Caco-2 (cell line): ENCODE measurements around the gene ING3. TPM values are rescaled to one million over a fixed set of nuclear protein-coding genes. Genes with fewer than 3 reads are reported as not detected.

Source experiments
- BruUV-seq: library from RNA; stranded (reverse); fragments of 400-500 nt; replicated peaks from 2 replicates; lab custom pipeline; 2021; lab: Mats Ljungman, UMichigan
- CTCF ChIA-PET: fragments of 300-600 bp; sonication (Branson Sonifier 250); formaldehyde crosslinking; loops from one replicate; lab custom pipeline; 2022; ENCODE audit warnings: antibody characterized with exemption; lab: Charles Lee
- POLR2A ChIA-PET: fragments of 300-600 bp; sonication (Branson Sonifier 250); formaldehyde crosslinking; loops from one replicate; lab custom pipeline; 2022; ENCODE audit warnings: antibody characterized with exemption; lab: Charles Lee
- DNase-seq, 2 experiments: peaks; one replicate each; pipeline versions ENCODE4 v3.0.0 to v3.0.0-alpha.2; 2020 to 2022
- H3K27me3 ChIP-seq: replicated peaks from 2 replicates; pipeline ENCODE4 v1.6.0; 2011; ENCODE audit warnings: low read length; ENCODE audit not compliant: control insufficient read depth, insufficient read depth
- H3K36me3 ChIP-seq: 2 replicates; pipeline ENCODE4 v1.5.1; 2011; ENCODE audit warnings: low read length; ENCODE audit not compliant: control insufficient read depth, insufficient read depth
- H3K4me1 ChIP-seq: fragments of 250-450 bp; sonication (Bioruptor Pico); 2 replicates; pipeline ENCODE4 v1.5.1; 2020; ENCODE audit warnings: mild to moderate bottlenecking
- H3K4me3 ChIP-seq: 2 replicates; pipeline ENCODE4 v1.5.1; 2011; ENCODE audit warnings: low read depth, mild to moderate bottlenecking, control low read depth, low read length
- H3K9me3 ChIP-seq: fragments of 250-450 bp; sonication (Bioruptor Pico); 2 replicates; pipeline ENCODE4 v1.5.1; 2020; ENCODE audit warnings: mild to moderate bottlenecking, moderate library complexity
- H3K27ac Mint-ChIP-seq: one replicate; pipeline ENCODE4 v1.8.0; 2022; ENCODE audit warnings: mixed read lengths; ENCODE audit not compliant: unreplicated experiment
- H3K27me3 Mint-ChIP-seq: one replicate; pipeline ENCODE4 v1.8.0; 2022; ENCODE audit warnings: mixed read lengths; ENCODE audit not compliant: insufficient read depth, unreplicated experiment
- H3K36me3 Mint-ChIP-seq: one replicate; pipeline ENCODE4 v1.8.0; 2022; ENCODE audit warnings: mild to moderate bottlenecking, mixed read lengths; ENCODE audit not compliant: insufficient read depth, unreplicated experiment
- H3K4me1 Mint-ChIP-seq: one replicate; pipeline ENCODE4 v1.8.0; 2022; ENCODE audit warnings: low read depth, mixed read lengths; ENCODE audit not compliant: unreplicated experiment
- H3K4me3 Mint-ChIP-seq: one replicate; pipeline ENCODE4 v1.8.0; 2022; ENCODE audit warnings: mild to moderate bottlenecking, moderate library complexity, mixed read lengths; ENCODE audit not compliant: unreplicated experiment
- H3K9me3 Mint-ChIP-seq: one replicate; pipeline ENCODE4 v1.8.0; 2022; ENCODE audit warnings: mixed read lengths; ENCODE audit not compliant: unreplicated experiment
- intact Hi-C: fragments of 100-400 bp; cut with micrococcal nuclease; formaldehyde crosslinking; loops from one replicate; pipeline ENCODE4 v1.10.0; 2022; ENCODE audit not compliant: unreplicated experiment
- total RNA-seq: library from RNA; stranded (reverse); gene quantifications from 2 replicates; pipeline ENCODE4 v1.2.3, GENCODE V29; 2022
- TF ChIP-seq, protein P1 (sequence below), 2 experiments: fragments of 200-600 bp in 1 of 2; IDR thresholded peaks; 1 replicate in 1 of 2; 2 replicates in 1 of 2; pipeline versions ENCODE4 v1.5.1 to v1.8.0; 2011 to 2022; ENCODE audit warnings: antibody characterized with exemption in 1 of 2, control low read depth in 1 of 2, inconsistent platforms in 1 of 2, low read depth in 1 of 2, low read length in 1 of 2, mild to moderate bottlenecking in 1 of 2, moderate library complexity in 1 of 2; ENCODE audit not compliant: insufficient read depth in 1 of 2, severe bottlenecking in 1 of 2, unreplicated experiment in 1 of 2

The ING3 gene
- total RNA-seq, 1 experiment from 2014 or later, result 14.6 TPM

DNA sequence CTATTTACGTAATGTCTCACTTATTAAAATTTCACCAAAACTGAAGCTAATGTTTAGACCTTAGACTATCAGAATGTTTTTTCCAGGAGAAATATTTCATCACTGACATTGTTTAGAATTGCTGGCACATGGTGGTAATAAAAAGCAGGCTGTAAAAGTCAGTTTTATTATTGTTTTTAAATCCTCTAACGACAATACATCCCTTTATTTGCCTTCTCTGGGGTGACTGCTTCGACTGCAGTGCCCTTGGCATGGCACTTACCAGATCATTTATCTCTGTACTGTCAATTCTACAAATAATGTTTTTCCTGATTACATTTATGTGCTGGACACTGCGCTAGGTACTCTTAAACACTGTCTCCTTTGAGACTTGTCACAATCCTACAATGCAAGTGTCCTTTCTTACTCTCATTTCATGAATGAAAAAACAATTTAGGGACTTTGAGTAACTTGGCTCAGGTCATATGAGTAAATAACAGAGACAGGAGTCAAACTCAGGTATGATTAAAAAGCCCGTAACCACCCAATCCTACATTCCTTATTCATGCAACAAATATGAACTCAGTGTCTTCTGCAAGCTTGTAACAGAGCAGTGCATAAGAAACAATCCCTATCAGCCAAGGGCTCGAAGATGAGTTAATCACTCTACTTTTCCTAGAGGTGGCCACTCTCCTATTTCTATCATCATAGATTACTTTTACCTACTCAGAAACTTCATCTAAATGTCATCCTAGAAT, 5.6 kb upstream of the ING3 start:
- H3K9me3 Mint-ChIP-seq, result no peaks in the 10 kb centered on the region
- peaks cover 9% of the 10 kb centered on the region for H3K4me1 Mint-ChIP-seq
- no peaks in the 10 kb centered on the region for H3K36me3 Mint-ChIP-seq
- Histone ChIP-seq H3K4me3 (no peak overlapping the region), H3K4me1 (no peaks in the 10 kb centered on the region), H3K9me3 (no peaks in the 10 kb centered on the region), H3K27me3 (no peaks in the 10 kb centered on the region; the same call in none of the 2 replicates), H3K36me3 (no peaks in the 10 kb centered on the region)
- DNase-seq, result no peak
- no TSS peak for BruUV-seq
- H3K27ac Mint-ChIP-seq, result no peak overlapping the region
- intact Hi-C loops, result no loop called here
- POLR2A ChIA-PET, result no interaction called here
- TF ChIP-seq, protein P1, sequence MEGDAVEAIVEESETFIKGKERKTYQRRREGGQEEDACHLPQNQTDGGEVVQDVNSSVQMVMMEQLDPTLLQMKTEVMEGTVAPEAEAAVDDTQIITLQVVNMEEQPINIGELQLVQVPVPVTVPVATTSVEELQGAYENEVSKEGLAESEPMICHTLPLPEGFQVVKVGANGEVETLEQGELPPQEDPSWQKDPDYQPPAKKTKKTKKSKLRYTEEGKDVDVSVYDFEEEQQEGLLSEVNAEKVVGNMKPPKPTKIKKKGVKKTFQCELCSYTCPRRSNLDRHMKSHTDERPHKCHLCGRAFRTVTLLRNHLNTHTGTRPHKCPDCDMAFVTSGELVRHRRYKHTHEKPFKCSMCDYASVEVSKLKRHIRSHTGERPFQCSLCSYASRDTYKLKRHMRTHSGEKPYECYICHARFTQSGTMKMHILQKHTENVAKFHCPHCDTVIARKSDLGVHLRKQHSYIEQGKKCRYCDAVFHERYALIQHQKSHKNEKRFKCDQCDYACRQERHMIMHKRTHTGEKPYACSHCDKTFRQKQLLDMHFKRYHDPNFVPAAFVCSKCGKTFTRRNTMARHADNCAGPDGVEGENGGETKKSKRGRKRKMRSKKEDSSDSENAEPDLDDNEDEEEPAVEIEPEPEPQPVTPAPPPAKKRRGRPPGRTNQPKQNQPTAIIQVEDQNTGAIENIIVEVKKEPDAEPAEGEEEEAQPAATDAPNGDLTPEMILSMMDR (IDR thresholded peaks at IDR 0.05; ENCODE audit: insufficient read depth in 1 of 2, low read depth in 1 of 2, low read length in 1 of 2, severe bottlenecking in 1 of 2, unreplicated experiment in 1 of 2), result no peak
- no peak overlapping the region for H3K4me3 Mint-ChIP-seq
- CTCF ChIA-PET, result no interaction called here
- peaks cover 4% of the 10 kb centered on the region for H3K27me3 Mint-ChIP-seq

DNA sequence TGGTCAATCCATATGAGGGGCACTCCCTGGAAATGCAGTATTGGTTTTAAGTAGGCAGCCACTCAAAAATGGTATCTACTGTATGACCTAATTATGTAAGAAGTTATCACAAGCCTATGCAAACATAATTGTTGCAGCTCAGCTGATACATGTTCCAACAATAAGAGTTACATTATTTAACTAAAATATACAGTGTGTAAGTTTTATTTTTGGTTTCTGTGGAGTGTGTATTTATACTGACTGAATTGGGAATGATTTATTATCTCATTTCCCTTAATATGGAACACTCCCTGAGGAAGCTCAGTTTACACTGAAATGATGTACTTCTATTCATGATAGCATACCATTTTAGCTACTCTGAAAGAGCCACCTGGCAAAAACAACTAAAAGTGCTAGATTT, 2.6 kb upstream of the ING3 start:
- Histone ChIP-seq H3K4me3 (no peak overlapping the region), H3K36me3 (no peaks in the 10 kb centered on the region), H3K27me3 (no peaks in the 10 kb centered on the region; the same call in 1 of the 2 replicates), H3K9me3 (no peaks in the 10 kb centered on the region), H3K4me1 (no peaks in the 10 kb centered on the region)
- ChIA-PET CTCF (no interaction called here), POLR2A (no interaction called here)
- peaks cover 16% of the 10 kb centered on the region for H3K36me3 Mint-ChIP-seq
- no peak overlapping the region for H3K4me3 Mint-ChIP-seq
- H3K9me3 Mint-ChIP-seq, result no peaks in the 10 kb centered on the region
- no peak for DNase-seq
- H3K27ac Mint-ChIP-seq, result no peak overlapping the region
- peaks cover 4% of the 10 kb centered on the region for H3K27me3 Mint-ChIP-seq
- BruUV-seq, result no TSS peak
- intact Hi-C loops, result no loop called here
- TF ChIP-seq, protein P1 (IDR thresholded peaks at IDR 0.05; ENCODE audit: insufficient read depth in 1 of 2, low read depth in 1 of 2, low read length in 1 of 2, severe bottlenecking in 1 of 2, unreplicated experiment in 1 of 2), result no peak
- H3K4me1 Mint-ChIP-seq, result peaks cover 9% of the 10 kb centered on the region

DNA sequence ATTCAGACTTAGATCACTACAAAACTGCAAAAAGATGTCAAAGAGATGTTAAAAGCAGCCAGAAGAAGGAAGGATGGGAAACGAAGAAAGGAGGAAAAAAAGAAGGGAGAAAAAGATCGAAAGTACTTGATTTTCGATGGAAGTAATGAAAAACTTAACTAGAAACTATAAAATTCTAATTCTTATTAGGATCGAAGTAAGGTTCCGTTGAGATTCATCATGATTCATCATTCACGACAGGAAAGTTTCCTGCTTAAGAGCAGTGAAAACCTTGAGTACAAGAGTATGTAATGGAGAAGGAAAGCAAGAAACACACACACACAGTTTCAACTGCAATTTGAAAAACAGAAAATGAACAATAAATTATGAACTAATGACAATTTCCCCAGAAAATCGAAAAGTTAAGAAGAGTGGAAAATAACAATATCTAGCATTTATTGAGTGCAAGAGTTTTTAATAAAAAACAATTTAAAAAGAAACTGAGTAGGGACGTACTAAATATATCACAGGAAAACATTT, 1.1 kb upstream of the ING3 start:
- Histone ChIP-seq H3K4me3 (peak overlapping the region; percentile 77), H3K9me3 (no peaks in the 10 kb centered on the region), H3K36me3 (no peaks in the 10 kb centered on the region), H3K4me1 (no peaks in the 10 kb centered on the region), H3K27me3 (no peaks in the 10 kb centered on the region; the same call in 1 of the 2 replicates)
- Mint-ChIP-seq H3K27ac (peak overlapping the region; percentile 100), H3K9me3 (no peaks in the 10 kb centered on the region), H3K36me3 (peaks cover 20% of the 10 kb centered on the region), H3K27me3 (peaks cover 4% of the 10 kb centered on the region), H3K4me1 (peaks cover 9% of the 10 kb centered on the region), H3K4me3 (peak overlapping the region; percentile 96)
- no peak for DNase-seq
- intact Hi-C loops, result no loop called here
- no TSS peak for BruUV-seq
- POLR2A ChIA-PET, result no interaction called here
- CTCF ChIA-PET, result no interaction called here
- TF ChIP-seq, protein P1 (IDR thresholded peaks at IDR 0.05; ENCODE audit: insufficient read depth in 1 of 2, low read depth in 1 of 2, low read length in 1 of 2, severe bottlenecking in 1 of 2, unreplicated experiment in 1 of 2), result no peak
